Smooth muscle cell (in vitro differentiated cells): ENCODE results near the gene ITGB1BP1. TPM values are rescaled to one million over a fixed set of nuclear protein-coding genes. Genes with fewer than 3 reads are reported as not detected.

Experiments
- DNase-seq: peaks from one replicate; lab custom pipeline; 2025; ENCODE audit not compliant: unreplicated experiment; lab: John Stamatoyannopoulos, UW
- H2AFZ ChIP-seq: fragments of 200-600 bp; sonication (generic); 2 replicates; pipeline ENCODE4 v1.6.0; 2016; ENCODE audit warnings: antibody characterized with exemption, low read depth, mild to moderate bottlenecking
- H3F3A ChIP-seq: fragments of 200-600 bp; sonication (generic); 2 replicates; pipeline ENCODE4 v1.6.0; 2017; ENCODE audit warnings: antibody characterized with exemption, low read depth
- H3K27ac ChIP-seq: fragments of 200-600 bp; sonication (generic); 2 replicates; pipeline ENCODE4 v1.5.1; 2016; ENCODE audit warnings: low read depth, mild to moderate bottlenecking
- H3K27me3 ChIP-seq: fragments of 200-600 bp; sonication (generic); 2 replicates; pipeline ENCODE4 v1.6.1; 2016; ENCODE audit warnings: low read depth, mild to moderate bottlenecking
- H3K36me3 ChIP-seq: fragments of 200-600 bp; sonication (generic); 2 replicates; pipeline ENCODE4 v1.5.1; 2016; ENCODE audit warnings: low read depth
- H3K4me1 ChIP-seq: fragments of 200-600 bp; sonication (generic); 2 replicates; pipeline ENCODE4 v1.5.1; 2016; ENCODE audit warnings: low read depth
- H3K4me2 ChIP-seq: fragments of 200-600 bp; sonication (generic); 2 replicates; pipeline ENCODE4 v1.6.0; 2016; ENCODE audit warnings: mild to moderate bottlenecking
- H3K4me3 ChIP-seq: fragments of 200-600 bp; sonication (generic); 2 replicates; pipeline ENCODE4 v1.5.1; 2016; ENCODE audit warnings: mild to moderate bottlenecking
- H3K79me2 ChIP-seq: fragments of 200-600 bp; sonication (generic); 2 replicates; pipeline ENCODE4 v1.6.0; 2016; ENCODE audit warnings: low read depth, mild to moderate bottlenecking
- H3K9ac ChIP-seq: fragments of 200-600 bp; sonication (generic); 2 replicates; pipeline ENCODE4 v1.6.0; 2016; ENCODE audit warnings: low read depth
- H3K9me3 ChIP-seq: fragments of 200-600 bp; sonication (generic); replicated peaks from 2 replicates; pipeline ENCODE4 v1.5.1; 2016; ENCODE audit warnings: low read depth
- H4K20me1 ChIP-seq: fragments of 200-600 bp; sonication (generic); 2 replicates; pipeline ENCODE4 v1.6.0; 2016; ENCODE audit warnings: low read depth
- WGBS: methylation state at CpG from one replicate; pipeline ENCODE4 v1.1.7; 2016; ENCODE audit warnings: low lambda C conversion rate; 5-methylcytosine and 5-hydroxymethylcytosine counted together
- polyA plus RNA-seq: library from polyadenylated mRNA; unstranded; fragments of >200 nt; fragmentation: Nextera tagmentation; extraction: Ambion mirVana; gene quantifications from 2 replicates; pipeline ENCODE4 v1.2.1, GENCODE V29; 2016
- total RNA-seq: library from RNA; depleted of rRNA; stranded (reverse); fragments of >200 nt; gene quantifications from 2 replicates; pipeline ENCODE4 v1.2.3, GENCODE V29; 2014
- TF ChIP-seq, protein P1 (sequence below): fragments of 200-600 bp; sonication (generic); IDR thresholded peaks from 2 replicates; pipeline ENCODE4 v1.5.1; 2017; ENCODE audit warnings: borderline replicate concordance, mild to moderate bottlenecking, antibody characterized with exemption; ENCODE audit not compliant: insufficient read depth, poor library complexity, severe bottlenecking

The ITGB1BP1 gene
- total and polyA plus RNA-seq, 2 experiments from 2014 or later = 53.9 to 138 TPM

DNA sequence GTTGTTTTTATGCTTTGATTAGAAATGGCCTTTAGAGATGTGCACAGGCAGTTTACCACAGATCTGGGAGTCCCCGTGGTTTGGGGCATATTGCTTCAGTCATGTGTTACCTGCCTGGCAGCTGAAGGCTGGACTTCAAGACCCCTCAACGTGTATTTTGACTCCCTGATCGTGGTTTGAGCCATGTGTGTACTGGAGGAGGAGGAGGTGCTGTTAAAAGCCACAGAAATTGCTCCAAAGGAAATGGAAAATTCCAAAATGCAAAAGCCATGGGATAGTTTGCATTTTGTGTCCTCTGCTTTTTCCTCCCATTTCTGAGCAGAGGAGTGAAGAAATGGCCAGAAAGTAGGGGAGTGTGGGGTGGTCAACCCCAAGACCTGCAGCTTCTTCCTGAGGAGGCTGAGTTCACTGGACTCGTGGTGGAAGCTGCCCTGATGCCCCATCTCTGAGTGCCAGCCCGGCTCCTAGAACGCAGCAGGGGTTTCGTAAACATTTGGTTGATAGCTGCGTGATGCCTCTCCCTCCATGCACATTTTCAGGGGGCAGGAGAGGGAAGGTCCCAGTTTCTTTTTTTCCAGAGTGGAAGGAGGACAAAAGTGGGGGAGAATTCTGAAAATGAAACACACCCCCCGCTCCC is 45.7 kb downstream of the ITGB1BP1 start:
- Histone ChIP-seq H3K36me3 (no peaks in the 10 kb centered on the region), H3K4me1 (no peaks in the 10 kb centered on the region), H3K9ac (peak overlapping the region; percentile 13), H3K79me2 (no peaks in the 10 kb centered on the region), H3K27ac (peak overlapping the region; percentile 83), H3K27me3 (no peaks in the 10 kb centered on the region), H4K20me1 (peaks cover 3% of the 10 kb centered on the region), H2AFZ (no peak overlapping the region), H3K9me3 (no peaks in the 10 kb centered on the region), H3K4me3 (no peak overlapping the region), H3F3A (peaks cover 26% of the 10 kb centered on the region), H3K4me2 (peak overlapping the region; percentile 61)
- no peak for DNase-seq
- TF ChIP-seq, protein P1, sequence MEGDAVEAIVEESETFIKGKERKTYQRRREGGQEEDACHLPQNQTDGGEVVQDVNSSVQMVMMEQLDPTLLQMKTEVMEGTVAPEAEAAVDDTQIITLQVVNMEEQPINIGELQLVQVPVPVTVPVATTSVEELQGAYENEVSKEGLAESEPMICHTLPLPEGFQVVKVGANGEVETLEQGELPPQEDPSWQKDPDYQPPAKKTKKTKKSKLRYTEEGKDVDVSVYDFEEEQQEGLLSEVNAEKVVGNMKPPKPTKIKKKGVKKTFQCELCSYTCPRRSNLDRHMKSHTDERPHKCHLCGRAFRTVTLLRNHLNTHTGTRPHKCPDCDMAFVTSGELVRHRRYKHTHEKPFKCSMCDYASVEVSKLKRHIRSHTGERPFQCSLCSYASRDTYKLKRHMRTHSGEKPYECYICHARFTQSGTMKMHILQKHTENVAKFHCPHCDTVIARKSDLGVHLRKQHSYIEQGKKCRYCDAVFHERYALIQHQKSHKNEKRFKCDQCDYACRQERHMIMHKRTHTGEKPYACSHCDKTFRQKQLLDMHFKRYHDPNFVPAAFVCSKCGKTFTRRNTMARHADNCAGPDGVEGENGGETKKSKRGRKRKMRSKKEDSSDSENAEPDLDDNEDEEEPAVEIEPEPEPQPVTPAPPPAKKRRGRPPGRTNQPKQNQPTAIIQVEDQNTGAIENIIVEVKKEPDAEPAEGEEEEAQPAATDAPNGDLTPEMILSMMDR = no peak
- 55% methylated on average over 9 of the region's 9 CpGs for WGBS

DNA sequence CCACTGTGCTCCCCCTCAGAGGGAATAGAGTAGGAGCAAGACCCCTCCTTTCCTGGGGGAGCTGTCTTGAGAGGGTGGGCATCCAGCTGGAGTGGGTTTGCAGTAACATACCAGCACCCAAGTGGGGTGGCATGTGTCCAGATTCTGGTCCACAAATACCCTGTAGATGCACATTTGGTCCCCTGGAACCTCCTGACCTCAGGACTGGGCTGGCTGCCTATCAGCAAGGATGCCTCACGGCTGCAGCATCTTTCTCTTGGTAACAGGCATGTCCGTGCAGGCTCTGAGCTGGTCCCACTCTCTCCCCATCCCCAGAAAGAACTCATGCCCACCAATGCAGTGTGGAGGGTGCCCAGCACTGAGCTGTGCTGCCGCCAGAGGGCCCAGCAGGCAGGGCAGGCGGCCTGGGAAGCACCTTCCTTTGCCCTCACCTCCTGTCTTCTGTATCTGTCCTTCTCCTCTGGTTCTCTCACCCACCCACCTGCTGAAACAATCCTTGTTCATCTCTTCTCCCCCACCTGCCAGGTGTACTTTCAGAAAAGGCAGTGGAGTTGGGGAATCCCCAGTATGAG is 47.4 kb downstream of the ITGB1BP1 start:
- Histone ChIP-seq H3K4me1 (no peaks in the 10 kb centered on the region), H3K4me3 (no peak overlapping the region), H2AFZ (no peak overlapping the region), H4K20me1 (no peaks in the 10 kb centered on the region), H3K9me3 (no peaks in the 10 kb centered on the region), H3K27ac (no peak overlapping the region), H3K27me3 (no peaks in the 10 kb centered on the region), H3K36me3 (no peaks in the 10 kb centered on the region), H3K9ac (no peak overlapping the region), H3F3A (peaks cover 20% of the 10 kb centered on the region), H3K4me2 (no peak overlapping the region), H3K79me2 (no peaks in the 10 kb centered on the region)
- DNase-seq = no peak
- TF ChIP-seq, protein P1 = no peak
- WGBS = 96% methylated on average over 4 of the region's 4 CpGs

DNA sequence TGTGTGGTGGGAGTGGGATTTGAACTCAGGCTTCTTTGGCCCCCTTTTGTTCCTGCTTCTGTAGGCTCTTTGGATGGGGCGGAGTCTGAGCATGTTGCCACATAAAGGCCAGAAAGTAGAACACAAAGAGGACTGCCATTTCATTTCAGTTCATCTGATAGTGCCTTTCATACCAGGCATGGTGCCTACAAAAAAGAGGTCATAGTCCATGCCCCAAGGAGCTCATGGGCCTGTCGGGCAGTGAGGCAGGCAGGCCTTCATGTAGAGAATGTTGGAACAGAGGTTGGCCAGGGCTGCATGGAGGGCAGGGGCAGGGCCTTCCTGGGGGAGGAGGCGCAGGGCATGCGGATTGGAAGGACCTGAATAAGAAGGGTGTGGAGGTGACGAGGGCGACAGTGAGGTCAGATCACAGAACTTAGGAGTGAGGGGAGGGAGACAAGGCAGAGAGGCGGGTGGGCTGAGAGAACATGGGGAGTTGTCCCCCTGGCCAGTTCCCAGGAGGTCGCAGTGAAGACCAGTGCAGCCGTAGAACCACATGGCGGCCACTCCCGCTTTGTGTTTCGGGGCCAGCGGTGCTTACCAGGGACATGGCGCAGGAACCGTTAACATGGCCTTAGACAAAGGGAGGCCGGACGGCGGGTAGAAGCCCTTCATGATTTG is 49.1 kb downstream of the ITGB1BP1 start:
- 98% methylated on average over 18 of the region's 18 CpGs for WGBS
- H3K79me2 ChIP-seq = no peaks in the 10 kb centered on the region
- H4K20me1 ChIP-seq = no peaks in the 10 kb centered on the region
- no peaks in the 10 kb centered on the region for H3K4me1 ChIP-seq
- H3K27me3 ChIP-seq = no peaks in the 10 kb centered on the region
- TF ChIP-seq, protein P1 = no peak
- no peak overlapping the region for H3K9ac ChIP-seq
- no peaks in the 10 kb centered on the region for H3K36me3 ChIP-seq
- H3K4me2 ChIP-seq = no peak overlapping the region
- H3F3A ChIP-seq = peaks cover 9% of the 10 kb centered on the region
- no peak overlapping the region for H2AFZ ChIP-seq
- no peaks in the 10 kb centered on the region for H3K9me3 ChIP-seq
- no peak for DNase-seq
- no peak overlapping the region for H3K4me3 ChIP-seq
- no peak overlapping the region for H3K27ac ChIP-seq
